HG03571 (cell line): ENCODE results near the gene GPAM.
"Not testable (repeated sequence)": the region's sequence is repeated elsewhere in the genome, so short reads cannot be mapped to it uniquely, and the experiment has no call there.

ENCODE experiments used
- ATAC-seq: cut with Tn5 transposase; IDR thresholded peaks from one replicate; pipeline ENCODE4 v1.9.1; 2021; ENCODE audit not compliant: unreplicated experiment

Gene GPAM, protein sequence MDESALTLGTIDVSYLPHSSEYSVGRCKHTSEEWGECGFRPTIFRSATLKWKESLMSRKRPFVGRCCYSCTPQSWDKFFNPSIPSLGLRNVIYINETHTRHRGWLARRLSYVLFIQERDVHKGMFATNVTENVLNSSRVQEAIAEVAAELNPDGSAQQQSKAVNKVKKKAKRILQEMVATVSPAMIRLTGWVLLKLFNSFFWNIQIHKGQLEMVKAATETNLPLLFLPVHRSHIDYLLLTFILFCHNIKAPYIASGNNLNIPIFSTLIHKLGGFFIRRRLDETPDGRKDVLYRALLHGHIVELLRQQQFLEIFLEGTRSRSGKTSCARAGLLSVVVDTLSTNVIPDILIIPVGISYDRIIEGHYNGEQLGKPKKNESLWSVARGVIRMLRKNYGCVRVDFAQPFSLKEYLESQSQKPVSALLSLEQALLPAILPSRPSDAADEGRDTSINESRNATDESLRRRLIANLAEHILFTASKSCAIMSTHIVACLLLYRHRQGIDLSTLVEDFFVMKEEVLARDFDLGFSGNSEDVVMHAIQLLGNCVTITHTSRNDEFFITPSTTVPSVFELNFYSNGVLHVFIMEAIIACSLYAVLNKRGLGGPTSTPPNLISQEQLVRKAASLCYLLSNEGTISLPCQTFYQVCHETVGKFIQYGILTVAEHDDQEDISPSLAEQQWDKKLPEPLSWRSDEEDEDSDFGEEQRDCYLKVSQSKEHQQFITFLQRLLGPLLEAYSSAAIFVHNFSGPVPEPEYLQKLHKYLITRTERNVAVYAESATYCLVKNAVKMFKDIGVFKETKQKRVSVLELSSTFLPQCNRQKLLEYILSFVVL

GRCh38 chr10:112183329-112184051 lies at the start of gene GPAM:
Gene GPAM, minus strand, starts transcription at chr10:112183765. Its CDS starts 1,981 bp downstream, at chr10:112181784.
- ATAC-seq: peak; percentile 95

DNA sequence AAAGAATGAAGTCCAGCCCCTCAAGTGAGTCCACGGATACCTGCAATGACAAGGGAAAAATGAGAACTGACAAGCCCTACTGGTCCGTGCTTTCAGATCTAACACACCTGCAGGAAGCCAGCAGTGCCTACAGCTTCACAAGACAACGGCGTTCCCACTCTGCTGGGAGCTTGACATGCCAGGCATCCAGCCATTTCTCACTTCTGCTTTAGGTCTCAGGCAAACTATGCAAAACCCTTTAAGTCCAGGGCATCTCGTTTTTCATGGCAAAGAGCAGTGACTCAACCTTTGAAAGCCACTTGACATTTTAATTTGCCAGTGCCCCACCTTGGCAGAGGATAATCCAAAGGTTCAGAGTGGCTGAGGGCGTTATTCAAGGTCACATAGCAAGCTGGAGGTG lies 49.1 kb upstream of the GPAM start:
- no peak for ATAC-seq

- ATAC-seq: no peak
These were observed 48.2 kb upstream of the GPAM start for GRCh38 chr10:112231602-112232400.

- ATAC-seq: no peak
These were observed 46.9 kb upstream of the GPAM start for GRCh38 chr10:112230325-112230988.

GRCh38 chr10:112229901-112230300 lies 46.3 kb upstream of the GPAM start:
- no peak for ATAC-seq

DNA sequence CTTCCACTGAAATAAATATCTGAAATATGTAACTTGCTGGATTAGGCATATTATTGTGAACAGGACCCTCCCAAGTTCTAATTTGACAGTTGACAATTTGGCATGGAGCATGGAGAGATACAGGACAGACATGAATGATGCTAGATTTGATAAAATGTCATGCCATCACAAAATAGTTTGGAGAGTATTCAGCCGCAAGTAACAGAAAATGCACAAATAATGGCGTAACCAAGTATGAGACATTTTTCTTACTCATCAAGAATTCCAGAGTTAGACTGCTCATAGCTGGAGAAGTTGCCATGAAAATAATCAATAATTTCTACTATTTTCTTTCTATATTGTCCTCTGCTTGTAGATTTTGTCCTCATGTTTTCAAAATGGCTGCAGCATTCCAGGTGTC lies 45.5 kb upstream of the GPAM start:
- ATAC-seq: no peak

- not testable (repeated sequence) for ATAC-seq
These were observed 45.0 kb upstream of the GPAM start for GRCh38 chr10:112228366-112229088.

- ATAC-seq: no peak
These were observed 43.9 kb upstream of the GPAM start for GRCh38 chr10:112227331-112227987.

DNA sequence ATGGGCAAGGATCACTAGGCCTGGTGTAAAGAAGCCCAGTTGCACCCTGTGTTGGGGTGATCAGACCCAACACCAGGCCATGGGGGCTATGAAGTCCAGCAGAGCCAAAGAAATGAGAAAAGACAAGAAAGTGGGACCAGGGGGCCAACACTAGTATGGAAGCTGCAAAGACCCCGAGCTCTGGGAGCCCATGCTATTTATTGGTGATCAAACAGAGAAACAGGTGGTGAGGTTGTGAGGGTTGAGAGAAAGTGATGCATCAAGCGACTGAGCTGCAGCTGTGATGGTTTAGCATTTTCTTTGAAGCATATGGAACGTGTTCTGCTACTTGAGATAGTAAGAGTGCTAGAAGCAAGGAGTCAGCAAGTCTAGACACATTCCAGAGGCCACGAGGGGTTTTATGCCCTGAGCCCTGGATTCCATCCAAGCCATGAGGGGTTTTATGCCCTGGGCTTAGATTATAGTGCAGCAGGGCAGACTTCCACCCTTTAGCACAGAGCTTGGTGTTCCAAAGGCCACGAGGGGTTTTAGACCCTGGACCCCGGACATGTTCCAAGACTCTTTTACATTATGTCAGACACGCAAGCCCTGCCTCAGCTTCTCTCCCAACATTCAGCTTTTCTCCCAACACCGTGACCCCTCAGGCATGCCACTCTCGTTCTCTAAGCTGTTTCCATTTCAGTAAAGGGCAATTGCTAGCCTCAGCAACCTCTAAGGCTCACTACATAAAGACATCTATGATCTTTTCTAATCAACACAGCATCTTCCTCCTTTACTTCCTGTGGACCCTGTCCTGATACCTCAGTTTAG lies 43.1 kb upstream of the GPAM start:
- no peak for ATAC-seq

DNA sequence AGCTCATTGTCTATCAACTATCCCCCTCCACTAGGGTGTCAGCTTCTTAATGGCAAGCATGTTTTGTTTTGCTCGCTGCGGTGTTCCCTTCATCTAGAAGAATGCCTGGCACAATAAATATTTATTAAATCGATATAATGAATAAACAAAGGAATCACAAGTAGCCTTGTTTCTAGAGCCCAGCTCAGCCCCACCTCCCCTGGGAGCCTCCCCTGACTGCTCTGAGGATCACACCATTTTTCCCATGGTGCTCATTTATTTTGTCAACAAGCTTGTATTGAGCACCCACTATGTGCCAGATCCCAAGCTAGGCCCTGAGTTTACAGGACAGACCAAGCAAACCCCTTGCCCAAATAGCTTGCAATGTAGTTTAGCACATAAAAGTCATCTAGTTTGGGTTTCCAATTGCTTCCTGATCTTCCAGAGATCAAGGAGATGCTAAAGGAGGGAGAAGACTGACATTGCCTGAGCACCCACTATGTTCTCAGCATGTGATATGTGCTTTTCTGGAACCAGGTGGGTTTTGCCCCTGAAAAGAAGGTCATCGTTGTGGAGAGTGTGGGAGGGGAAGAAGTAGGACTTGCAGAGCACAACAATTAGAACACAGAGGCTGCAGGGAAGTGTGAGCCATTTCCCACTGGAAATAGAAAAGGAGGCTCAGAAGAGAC lies 42.3 kb upstream of the GPAM start:
- ATAC-seq: no peak

GRCh38 chr10:112224933-112225529 lies 41.5 kb upstream of the GPAM start:
- no peak for ATAC-seq

DNA sequence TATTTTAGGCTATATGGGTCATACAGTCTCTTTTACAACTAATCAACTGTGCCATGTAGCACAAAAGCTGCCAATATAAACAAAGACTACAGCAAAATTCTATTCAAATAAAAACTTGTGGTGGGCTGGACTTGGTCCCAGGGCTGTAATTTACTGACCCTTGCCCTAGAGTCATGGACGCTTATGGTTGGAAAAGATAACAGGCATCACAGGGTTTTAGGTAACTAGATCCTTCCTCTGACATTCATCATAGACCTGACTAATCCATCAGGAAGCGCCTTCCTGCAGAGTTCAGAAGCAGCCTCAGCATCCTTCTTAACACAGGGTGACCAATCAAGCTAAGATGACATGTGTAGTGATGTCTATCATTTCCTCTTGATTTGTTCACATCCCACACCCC lies 40.2 kb upstream of the GPAM start:
- ATAC-seq: no peak

GRCh38 chr10:112222799-112223198 lies 39.2 kb upstream of the GPAM start:
- ATAC-seq: no peak

DNA sequence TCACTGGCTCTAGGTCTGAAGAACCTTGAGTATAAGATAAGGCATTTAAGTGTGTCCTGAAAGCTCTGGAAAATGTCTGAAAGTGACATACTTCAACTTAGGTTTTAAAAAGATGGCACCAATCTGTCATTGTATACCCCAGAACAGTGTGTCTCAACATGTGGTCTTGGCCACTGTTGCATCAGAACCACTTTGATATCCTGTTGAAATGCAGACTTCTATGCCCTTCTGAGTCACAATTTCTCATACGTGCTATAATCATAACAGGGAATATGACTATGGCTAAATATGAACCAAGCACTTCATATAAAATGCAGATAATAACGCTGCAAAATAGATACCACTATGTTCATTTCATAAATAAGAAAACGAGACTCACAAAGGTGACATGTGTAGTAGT lies 38.0 kb upstream of the GPAM start:
- no peak for ATAC-seq

GRCh38 chr10:112218960-112219359 lies 35.4 kb upstream of the GPAM start:
- no peak for ATAC-seq

- no peak for ATAC-seq
These were observed 34.4 kb upstream of the GPAM start for GRCh38 chr10:112218036-112218390.

- no peak for ATAC-seq
These were observed 33.9 kb upstream of the GPAM start for GRCh38 chr10:112217386-112218035.
